Motor neuron (in vitro differentiated cells): ENCODE data around the gene APC2. TPM values are rescaled to one million over a fixed set of nuclear protein-coding genes. Genes with fewer than 3 reads are reported as not detected.
A peak's percentile ranks its signal among the peaks of the same experiment; 100 is the strongest.

ENCODE experiments used
- ATAC-seq, 8 experiments: fragments of 200-7000 bp; cut with Tn5 transposase; replicated peaks in 6 of 8; 2 replicates each; pipeline ENCODE4 v1.8.0; 2021; ENCODE audit warnings: mild to moderate bottlenecking in 8 of 8, moderate library complexity in 8 of 8
- H3K27ac ChIP-seq, 2 donors: fragments of 250-450 bp; sonication (Bioruptor Pico); 2 replicates each; pipeline ENCODE4 v1.9.0; 2021; ENCODE audit warnings: antibody characterized with exemption in 2 of 2, mild to moderate bottlenecking in 2 of 2, moderate library complexity in 1 of 2
- H3K4me1 ChIP-seq, 2 donors: fragments of 250-450 bp; sonication (Bioruptor Pico); replicated peaks in 1 of 2; 2 replicates each; pipeline ENCODE4 v1.6.1; 2021; ENCODE audit warnings: antibody characterized with exemption in 2 of 2, mild to moderate bottlenecking in 2 of 2, moderate library complexity in 1 of 2
- H3K4me3 ChIP-seq, 5 donors: fragments of 250-450 bp; sonication (Bioruptor Pico); 2 replicates each; pipeline ENCODE4 v1.9.0; 2021; ENCODE audit warnings: antibody characterized with exemption in 5 of 5, mild to moderate bottlenecking in 5 of 5, moderate library complexity in 4 of 5
- WGBS, 10 experiments: fragments of 450-650 bp; shearing (Covaris generic); methylation state at CpG; one replicate each; pipeline ENCODE4 v1.0.0; 2022; 5-methylcytosine and 5-hydroxymethylcytosine counted together
- in situ Hi-C, 9 experiments: fragments of 400-800 bp; cut with MboI; loops; one replicate each; pipeline ENCODE4 v1.15.0; 2021; ENCODE audit warnings: low sequenced_read_pairs in 9 of 9, low pct_unique_long_range_greater_than_20kb in 2 of 9; ENCODE audit not compliant: unreplicated experiment in 9 of 9
- total RNA-seq, 8 experiments: library from RNA; unstranded; fragments of 300-600 nt; gene quantifications; 2 replicates each; pipeline versions ENCODE4 v1.2.3 to v1.2.4, GENCODE V29; 2022

APC2 gene
- total RNA-seq, 8 experiments from 2014 or later: 0.31 to 52.0 (median 31.9) TPM

- no peak for ATAC-seq
- 7 to 100% (median 44%) methylated on average over 1 to 3 of the region's 9 CpGs; no CpG with 5 or more reads in 2 of the 10 experiments for WGBS, 10 experiments
- H3K4me3 ChIP-seq: no peak overlapping the region
- no peak overlapping the region for H3K27ac ChIP-seq
- in situ Hi-C loops: no loop called here
- peaks cover 20 to 24% of the 10 kb centered on the region in 2 donors for H3K4me1 ChIP-seq
Observed at GRCh38 chr19:1501200-1501595, 51.3 kb downstream of the APC2 start.

- WGBS, 10 experiments: 47 to 100% (median 64%) methylated on average over 2 to 12 of the region's 14 CpGs
- in situ Hi-C loops: no loop called here
- H3K4me3 ChIP-seq: no peak overlapping the region
Observed at GRCh38 chr19:1502433-1503088, 52.6 kb downstream of the APC2 start.

GRCh38 chr19:1503089-1503924, 53.4 kb downstream of the APC2 start:
- Histone ChIP-seq H3K4me1 (peaks cover 13 to 28% of the 10 kb centered on the region in 2 donors), H3K4me3 (no peak overlapping the region), H3K27ac (peak overlapping the region in 1 of 2 donors; percentile 16)
- 0 to 47% (median 9%) methylated on average over 2 to 14 of the region's 49 CpGs; no CpG with 5 or more reads in 2 of the 10 experiments for WGBS, 10 experiments
- in situ Hi-C loops: no loop called here
- peak; percentile 8 to 56 (median 22) for ATAC-seq

More at GRCh38 chr19:1502433-1503088, 52.6 kb downstream of the APC2 start:
- no peak overlapping the region for H3K27ac ChIP-seq
- no peak for ATAC-seq
- H3K4me1 ChIP-seq: peaks cover 16 to 29% of the 10 kb centered on the region in 2 donors

- peak overlapping the region in 1 of 2 donors; percentile 16 for H3K27ac ChIP-seq
- in situ Hi-C loops: no loop called here
- no peak overlapping the region for H3K4me3 ChIP-seq
- peaks cover 11 to 25% of the 10 kb centered on the region in 2 donors for H3K4me1 ChIP-seq
- 0 to 61% (median 36%) methylated on average over 1 to 7 of the region's 23 CpGs; no CpG with 5 or more reads in 5 of the 10 experiments for WGBS, 10 experiments
- peak in 3 of 8 experiments; percentile 16 to 24 (median 21) for ATAC-seq
Observed at GRCh38 chr19:1503925-1504773, 54.2 kb downstream of the APC2 start.

- peaks cover 11 to 25% of the 10 kb centered on the region in 2 donors for H3K4me1 ChIP-seq
- ATAC-seq: no peak
- in situ Hi-C loops: no loop called here
- 37 to 93% (median 67%) methylated on average over 1 to 8 of the region's 8 CpGs; no CpG with 5 or more reads in 2 of the 10 experiments for WGBS, 10 experiments
- H3K27ac ChIP-seq: no peak overlapping the region
- no peak overlapping the region for H3K4me3 ChIP-seq
Observed at GRCh38 chr19:1505012-1505411, 55.1 kb downstream of the APC2 start.

GRCh38 chr19:1505991-1506881, 56.3 kb downstream of the APC2 start:
- WGBS, 10 experiments: 48 to 100% (median 91%) methylated on average over 2 to 8 of the region's 45 CpGs; no CpG with 5 or more reads in 6 of the 10 experiments

GRCh38 chr19:1507192-1507660, 57.3 kb downstream of the APC2 start:
- peak overlapping the region in 3 of 5 donors; percentile 3 to 44 (median 39) for H3K4me3 ChIP-seq
- ATAC-seq: no peak
- WGBS, 10 experiments: 41% methylated on average over 7 of the region's 23 CpGs; no CpG with 5 or more reads in 9 of the 10 experiments
- H3K27ac ChIP-seq: peak overlapping the region; percentile 44 to 95
- in situ Hi-C loops: no loop called here
- H3K4me1 ChIP-seq: peaks cover 11 to 25% of the 10 kb centered on the region in 2 donors

More at GRCh38 chr19:1505991-1506881, 56.3 kb downstream of the APC2 start:
- ATAC-seq: no peak
- Histone ChIP-seq H3K27ac (no peak overlapping the region), H3K4me1 (peaks cover 11 to 25% of the 10 kb centered on the region in 2 donors), H3K4me3 (no peak overlapping the region)
- in situ Hi-C loops: no loop called here

- ATAC-seq: peak; percentile 77 to 87 (median 82)
- in situ Hi-C loops: no loop called here
- Histone ChIP-seq H3K27ac (peak overlapping the region; percentile 84 to 95), H3K4me3 (peak overlapping the region; percentile 36 to 44 (median 39)), H3K4me1 (peaks cover 11 to 28% of the 10 kb centered on the region in 2 donors)
- WGBS, 10 experiments: 0% methylated on average over 1 to 9 of the region's 46 CpGs; no CpG with 5 or more reads in 6 of the 10 experiments
Observed at GRCh38 chr19:1507763-1508506, 58.0 kb downstream of the APC2 start.

- in situ Hi-C loops: no loop called here
- WGBS, 10 experiments: 34 to 100% (median 75%) methylated on average over 1 to 4 of the region's 12 CpGs; no CpG with 5 or more reads in 6 of the 10 experiments
- Histone ChIP-seq H3K4me1 (peaks cover 11 to 27% of the 10 kb centered on the region in 2 donors), H3K27ac (peak overlapping the region in 1 of 2 donors; percentile 53), H3K4me3 (peak overlapping the region; percentile 9 to 44 (median 26))
- no peak for ATAC-seq
Observed at GRCh38 chr19:1508507-1508856, 58.6 kb downstream of the APC2 start.

GRCh38 chr19:1509602-1510441, 59.9 kb downstream of the APC2 start:
- in situ Hi-C loops: no loop called here
- Histone ChIP-seq H3K27ac (no peak overlapping the region), H3K4me1 (peaks cover 4 to 16% of the 10 kb centered on the region in 2 donors), H3K4me3 (no peak overlapping the region)
- ATAC-seq: no peak
- WGBS, 10 experiments: 48 to 90% (median 64%) methylated on average over 1 to 5 of the region's 11 CpGs; no CpG with 5 or more reads in 4 of the 10 experiments
